Endothelial cell of umbilical vein (primary cell): ENCODE measurements around the gene CD53. TPM values are rescaled to one million over a fixed set of nuclear protein-coding genes. Genes with fewer than 3 reads are reported as not detected.

Experiments used
- BruUV-seq: library from RNA; stranded (reverse); fragments of 400-500 nt; replicated peaks from 2 replicates; lab custom pipeline; 2021; lab: Mats Ljungman, UMichigan
- CTCF ChIA-PET: fragments of 300-600, 350-600 bp; sonication (Branson Sonifier 250); formaldehyde crosslinking; loops from one replicate; lab custom pipeline; 2021; ENCODE audit warnings: antibody characterized with exemption, inconsistent platforms; lab: Charles Lee
- POLR2A ChIA-PET: fragments of 300-600, 350-600 bp; sonication (Branson Sonifier 250); formaldehyde crosslinking; loops from one replicate; lab custom pipeline; 2021; ENCODE audit warnings: antibody characterized with exemption, inconsistent platforms; lab: Charles Lee
- DNase-seq: peaks from one replicate; pipeline ENCODE4 v3.0.0-alpha.2; 2011; ENCODE audit warnings: low read depth, low spot score
- FAIRE-seq: peaks from 2 replicates; lab custom pipeline; 2011; peaks lifted over from hg19 to GRCh38; lab: Jason Lieb, UNC
- H2AFZ ChIP-seq: 2 replicates; pipeline ENCODE4 v1.6.0; 2012; ENCODE audit warnings: low read depth, low read length, control low read depth, inconsistent platforms
- H3K27ac ChIP-seq: 2 replicates; pipeline ENCODE4 v1.5.1; 2011; ENCODE audit warnings: low read depth, mild to moderate bottlenecking, control low read depth, low read length, moderate library complexity; ENCODE audit not compliant: insufficient read depth
- H3K27me3 ChIP-seq, 2 experiments: 2 replicates each; pipeline versions ENCODE4 v1.6.0 to v1.6.1; 2011; ENCODE audit warnings: low read length in 2 of 2, mixed read lengths in 1 of 2; ENCODE audit not compliant: control insufficient read depth in 2 of 2, insufficient read depth in 2 of 2
- H3K36me3 ChIP-seq, 2 experiments: 2 replicates in 1 of 2; 3 replicates in 1 of 2; pipeline ENCODE4 v1.5.1; 2011; ENCODE audit warnings: low read length in 2 of 2, mild to moderate bottlenecking in 1 of 2, moderate library complexity in 1 of 2; ENCODE audit not compliant: control insufficient read depth in 2 of 2, insufficient read depth in 2 of 2; ENCODE audit errors: extremely low read depth in 1 of 2
- H3K4me1 ChIP-seq: 3 replicates; pipeline ENCODE4 v1.5.1; 2011; ENCODE audit warnings: mild to moderate bottlenecking, low read length; ENCODE audit not compliant: control insufficient read depth, insufficient read depth; ENCODE audit errors: extremely low read depth
- H3K4me2 ChIP-seq: 2 replicates; pipeline ENCODE4 v1.6.1; 2011; ENCODE audit warnings: low read length, control low read depth, mixed read lengths; ENCODE audit not compliant: insufficient read depth
- H3K4me3 ChIP-seq, 3 experiments: fragments of 200-600 bp in 1 of 3; sonication (generic), shearing (Covaris generic) in 1 of 3; replicated peaks in 1 of 3; 2 replicates each; pipeline ENCODE4 v1.5.1; 2011 to 2016; ENCODE audit warnings: control low read depth in 3 of 3, low read length in 3 of 3, mild to moderate bottlenecking in 2 of 3, inconsistent platforms in 1 of 3, low read depth in 1 of 3, moderate library complexity in 1 of 3; ENCODE audit not compliant: insufficient read depth in 1 of 3
- H3K79me2 ChIP-seq: 2 replicates; pipeline ENCODE4 v1.6.0; 2012; ENCODE audit warnings: low read length, inconsistent platforms; ENCODE audit not compliant: control insufficient read depth, insufficient read depth
- H3K9ac ChIP-seq: replicated peaks from 2 replicates; pipeline ENCODE3; 2011; ENCODE audit warnings: low read length, control low read depth; ENCODE audit not compliant: insufficient read depth; ENCODE audit errors: extremely low read depth
- H3K9me1 ChIP-seq: replicated peaks from 3 replicates; pipeline ENCODE4 v1.6.0; 2011; ENCODE audit warnings: mild to moderate bottlenecking, low read length; ENCODE audit not compliant: control insufficient read depth, insufficient read depth; ENCODE audit errors: extremely low read depth
- H3K9me3 ChIP-seq: replicated peaks from 2 replicates; pipeline ENCODE4 v1.5.1; 2012; ENCODE audit warnings: low read length, inconsistent platforms; ENCODE audit not compliant: control insufficient read depth, insufficient read depth
- H4K20me1 ChIP-seq: replicated peaks from 2 replicates; pipeline ENCODE3; 2011; ENCODE audit warnings: mild to moderate bottlenecking, low read length; ENCODE audit not compliant: control insufficient read depth, insufficient read depth; ENCODE audit errors: extremely low read depth
- CTCF ChIP-seq, 2 donors: IDR thresholded peaks; 1 replicate in 1 of 2; 2 replicates in 1 of 2; pipeline ENCODE4 v1.5.1; 2011; ENCODE audit warnings: low read length in 2 of 2, mild to moderate bottlenecking in 2 of 2, moderate library complexity in 2 of 2, control low read depth in 1 of 2, inconsistent platforms in 1 of 2, low read depth in 1 of 2; ENCODE audit not compliant: insufficient read depth in 1 of 2; ENCODE audit errors: extremely low read depth in 1 of 2
- EZH2 ChIP-seq: IDR thresholded peaks from 2 replicates; pipeline ENCODE4 v1.6.1; 2012; ENCODE audit warnings: borderline replicate concordance, low read depth, mild to moderate bottlenecking, moderate library complexity, low read length, inconsistent platforms; ENCODE audit not compliant: severe bottlenecking
- FOS ChIP-seq: IDR thresholded peaks from 2 replicates; pipeline ENCODE4 v1.6.1; 2011; ENCODE audit warnings: mild to moderate bottlenecking, low read length, moderate library complexity, borderline replicate concordance; ENCODE audit not compliant: insufficient read depth
- GATA2 ChIP-seq: IDR thresholded peaks from 2 replicates; pipeline ENCODE4 v1.7.0; 2011; ENCODE audit warnings: low read depth, mild to moderate bottlenecking, moderate library complexity, mixed read lengths, low read length; ENCODE audit not compliant: insufficient read length, insufficient read depth
- JUN ChIP-seq: IDR thresholded peaks from 2 replicates; pipeline ENCODE4 v1.6.1; 2011; ENCODE audit warnings: borderline replicate concordance, low read depth; ENCODE audit not compliant: insufficient read length, insufficient read depth
- MAX ChIP-seq: IDR thresholded peaks from 2 replicates; pipeline ENCODE4 v1.6.1; 2011; ENCODE audit not compliant: insufficient read depth, insufficient read length
- MYC ChIP-seq: IDR thresholded peaks from one replicate; pipeline ENCODE4 v1.6.1; 2011; ENCODE audit warnings: mild to moderate bottlenecking, low read depth, low read length
- POLR2A ChIP-seq: IDR thresholded peaks from 2 replicates; pipeline ENCODE4 v1.6.1; 2012; ENCODE audit warnings: low read depth, mild to moderate bottlenecking, control low read depth, low read length
- POLR2AphosphoS5 ChIP-seq: IDR thresholded peaks from 2 replicates; pipeline ENCODE4 v1.6.1; 2012; ENCODE audit warnings: low read depth, mild to moderate bottlenecking, control low read depth, low read length, moderate library complexity; ENCODE audit not compliant: insufficient read depth
- dilution Hi-C: fragments of 300-500 bp; cut with MboI; formaldehyde crosslinking; loops from one replicate; pipeline ENCODE4 v1.15.0; 2019; ENCODE audit warnings: low sequenced_read_pairs; ENCODE audit not compliant: extremely low pct_ligation_motif_present
- intact Hi-C: fragments of 100-400 bp; cut with micrococcal nuclease; formaldehyde crosslinking; loops from one replicate; pipeline ENCODE4 v1.10.0; 2022
- polyA plus RNA-seq, 4 experiments: library from polyadenylated mRNA; depleted of rRNA in 3 of 4; stranded (reverse) in 3 of 4; unstranded in 1 of 4; fragments of >200 nt; gene quantifications; 2 replicates each; pipeline versions ENCODE4 v1.2.1 to v1.2.3, GENCODE V29; 2011 to 2012; ENCODE audit warnings: missing spikeins in 1 of 4
- total RNA-seq: library from RNA; stranded (reverse); gene quantifications from 2 replicates; pipeline ENCODE4 v1.2.3, GENCODE V29; 2021

Gene CD53
- total and polyA plus RNA-seq, 2 donors (not counting 3 experiments of a cell fraction or from before 2014, with no cell fraction given): 0.35 TPM; not detected in 1

- BruUV-seq: no TSS peak
- H3K36me3 ChIP-seq: no peaks in the 10 kb centered on the region
- dilution Hi-C loops (no loop called here), intact Hi-C loops (no loop called here)
- H2AFZ ChIP-seq: no peak overlapping the region
- H3K4me1 ChIP-seq: no peaks in the 10 kb centered on the region
- H3K9me3 ChIP-seq: no peaks in the 10 kb centered on the region
- no peak overlapping the region for H3K4me3 ChIP-seq
- CTCF ChIA-PET: no interaction called here
- no peak overlapping the region for H3K4me2 ChIP-seq
- no peaks in the 10 kb centered on the region for H4K20me1 ChIP-seq
- no peak for FAIRE-seq
- no peak for DNase-seq
- H3K9ac ChIP-seq: no peak overlapping the region
- no peaks in the 10 kb centered on the region for H3K9me1 ChIP-seq
- H3K27ac ChIP-seq: no peak overlapping the region
- TF ChIP-seq POLR2AphosphoS5 (no peak), EZH2 (no peak), CTCF (IDR thresholded peaks at IDR 0.05; ENCODE audit: extremely low read depth in 1 of 2, insufficient read depth in 1 of 2, low read depth in 1 of 2, low read length in 2 of 2) (no peak), FOS (no peak), GATA2 (no peak), MAX (no peak), JUN (no peak), MYC (no peak), POLR2A (no peak)
- POLR2A ChIA-PET: no interaction called here
- no peaks in the 10 kb centered on the region for H3K27me3 ChIP-seq
- H3K79me2 ChIP-seq: no peaks in the 10 kb centered on the region
Measured at GRCh38 chr1:110927484-110928075, 54.6 kb downstream of the CD53 start.
